ENCODE data around the gene PCGF3.
"Not testable (repeated sequence)": the region's sequence is repeated elsewhere in the genome, so short reads cannot be mapped to it uniquely, and the experiment has no call there.

PCGF3 gene

DNA sequence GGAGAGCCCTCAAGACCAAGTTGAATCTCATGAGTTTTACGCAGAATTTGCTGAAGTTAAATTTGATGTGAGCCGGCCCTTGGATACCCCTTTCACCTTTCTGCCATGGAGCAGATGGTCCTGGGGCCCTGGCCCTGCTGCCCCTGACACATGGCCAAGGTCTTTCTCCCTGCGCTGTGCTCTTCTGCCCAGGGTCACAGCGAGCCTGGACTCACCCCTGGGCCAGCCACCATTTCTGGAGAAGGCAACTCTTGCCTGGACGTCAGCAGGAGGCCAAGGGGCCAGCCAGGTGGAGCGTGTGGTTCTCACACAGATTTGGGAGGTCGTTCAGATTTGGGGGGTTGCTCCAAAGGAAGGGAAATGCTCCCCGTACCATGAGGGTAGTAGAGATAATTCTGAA is 30.0 kb downstream of the PCGF3 start:
- DNase-seq (ENCODE audit: extremely low read depth in 1 of 2, low read depth in 1 of 2) = no peak

DNA sequence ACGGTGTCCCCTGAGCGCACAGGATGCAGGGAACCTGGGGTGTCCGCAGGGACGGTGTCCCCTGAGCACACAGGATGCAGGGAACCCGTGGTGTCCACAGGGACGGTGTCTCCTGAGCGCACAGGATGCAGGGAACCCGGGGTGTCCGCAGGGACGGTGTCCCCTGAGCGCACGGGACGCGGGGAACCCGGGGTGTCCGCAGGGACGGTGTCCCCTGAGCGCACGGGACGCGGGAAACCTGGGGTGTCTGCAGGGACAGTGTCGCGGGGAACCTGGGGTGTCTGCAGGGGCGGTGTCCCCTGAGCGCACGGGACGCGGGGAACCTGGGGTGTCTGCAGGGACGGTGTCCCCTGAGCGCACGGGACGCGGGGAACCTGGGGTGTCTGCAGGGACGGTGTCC is 30.9 kb downstream of the PCGF3 start:
- not testable (repeated sequence) for DNase-seq (ENCODE audit: extremely low read depth in 1 of 2, low read depth in 1 of 2)

DNA sequence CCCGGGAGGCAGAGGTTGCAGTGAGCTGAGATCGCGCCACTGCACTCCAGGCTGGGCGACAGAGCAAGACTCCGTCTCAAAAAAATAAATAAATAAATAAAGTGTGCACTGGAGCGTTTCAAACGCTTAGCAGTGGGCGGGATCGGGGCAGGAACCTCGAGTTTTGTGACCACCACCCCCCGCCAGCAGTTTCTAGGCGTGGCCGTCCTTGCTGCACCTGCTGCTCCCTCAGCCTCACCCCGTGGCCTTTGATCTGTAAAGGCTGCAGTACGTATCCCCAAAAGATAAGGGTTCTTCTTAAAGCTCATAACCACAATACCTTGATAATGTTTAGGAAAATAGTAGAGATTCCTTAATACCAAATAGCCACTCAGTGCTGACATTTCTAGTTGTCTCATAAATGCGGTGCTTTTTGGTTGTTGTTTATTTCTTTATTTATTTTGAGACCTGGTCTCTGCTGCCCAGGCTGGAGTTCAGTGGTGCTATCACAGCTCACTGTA is 33.2 kb downstream of the PCGF3 start:
- no peak for DNase-seq (ENCODE audit: extremely low read depth in 1 of 2, low read depth in 1 of 2)

DNA sequence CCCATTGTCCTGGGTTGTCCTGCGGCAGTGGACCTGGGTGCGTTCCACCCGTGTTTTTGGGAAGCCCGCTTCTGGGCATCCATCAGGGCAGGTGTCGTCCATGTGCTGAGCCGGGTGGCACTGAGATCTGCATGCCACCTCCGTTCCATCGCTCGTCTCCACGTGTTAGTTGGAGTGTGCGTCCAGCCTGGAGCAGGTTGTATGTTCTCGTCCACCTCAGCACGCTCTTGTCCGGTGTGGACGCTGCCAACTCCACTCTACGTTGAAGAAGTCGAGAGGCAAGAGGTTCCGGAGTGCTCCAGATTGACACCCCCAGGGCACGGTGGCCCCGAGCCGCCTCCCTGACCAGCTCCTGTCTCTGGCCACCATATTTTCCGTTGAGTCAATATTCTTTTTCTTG is 33.9 kb downstream of the PCGF3 start:
- no peak for DNase-seq (ENCODE audit: extremely low read depth in 1 of 2, low read depth in 1 of 2)

DNA sequence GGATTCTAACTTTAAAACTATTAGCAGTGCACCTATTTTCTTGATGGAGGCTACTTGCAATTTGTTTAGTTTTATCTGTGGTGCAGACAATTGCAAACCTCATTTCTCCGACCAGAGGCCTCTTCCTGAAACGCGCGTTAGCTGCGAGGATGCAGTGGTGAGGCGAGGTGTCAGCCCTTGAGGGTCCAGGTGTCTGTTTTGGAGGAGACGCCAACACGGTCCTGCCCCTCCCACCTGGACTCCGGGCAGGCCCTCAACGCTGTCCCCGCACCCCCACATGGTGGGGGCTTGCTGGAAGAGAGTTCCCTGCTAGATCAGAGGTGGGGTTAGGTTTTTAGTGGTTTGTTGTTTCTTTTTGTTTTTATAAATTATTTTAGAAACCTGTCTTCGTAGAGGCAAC is 34.4 kb downstream of the PCGF3 start:
- no peak for DNase-seq (ENCODE audit: extremely low read depth in 1 of 2, low read depth in 1 of 2)

DNA sequence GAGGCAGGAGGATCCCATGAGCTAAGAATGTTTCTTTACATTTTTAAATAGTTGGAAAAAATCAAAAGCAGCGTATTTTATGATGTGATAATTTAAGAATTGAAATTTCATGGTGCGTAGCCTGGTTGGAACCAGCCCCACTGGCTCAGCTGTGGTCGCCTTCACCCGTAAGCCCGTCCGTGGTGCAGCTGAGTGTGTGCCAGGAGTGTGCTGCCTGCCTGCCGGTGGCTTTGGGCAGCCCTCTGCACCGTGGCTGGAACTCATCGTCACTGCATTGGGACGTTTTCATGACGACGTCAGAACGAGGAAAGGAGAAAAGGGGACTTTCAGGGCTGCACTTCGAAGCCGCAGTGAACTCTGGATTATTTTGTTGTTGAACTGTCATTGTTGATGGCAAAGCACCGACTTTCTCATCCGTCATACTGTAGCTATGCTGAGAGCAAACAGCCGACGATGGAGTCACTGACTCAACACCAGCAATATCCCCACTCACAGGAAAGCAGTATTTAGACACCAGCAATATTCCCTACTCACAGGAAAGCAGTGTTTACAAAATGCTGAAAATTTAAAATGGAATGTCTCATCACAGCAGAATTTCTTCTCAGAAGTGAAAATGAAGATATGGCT is 35.1 kb downstream of the PCGF3 start:
- DNase-seq (ENCODE audit: extremely low read depth in 1 of 2, low read depth in 1 of 2) = no peak

DNA sequence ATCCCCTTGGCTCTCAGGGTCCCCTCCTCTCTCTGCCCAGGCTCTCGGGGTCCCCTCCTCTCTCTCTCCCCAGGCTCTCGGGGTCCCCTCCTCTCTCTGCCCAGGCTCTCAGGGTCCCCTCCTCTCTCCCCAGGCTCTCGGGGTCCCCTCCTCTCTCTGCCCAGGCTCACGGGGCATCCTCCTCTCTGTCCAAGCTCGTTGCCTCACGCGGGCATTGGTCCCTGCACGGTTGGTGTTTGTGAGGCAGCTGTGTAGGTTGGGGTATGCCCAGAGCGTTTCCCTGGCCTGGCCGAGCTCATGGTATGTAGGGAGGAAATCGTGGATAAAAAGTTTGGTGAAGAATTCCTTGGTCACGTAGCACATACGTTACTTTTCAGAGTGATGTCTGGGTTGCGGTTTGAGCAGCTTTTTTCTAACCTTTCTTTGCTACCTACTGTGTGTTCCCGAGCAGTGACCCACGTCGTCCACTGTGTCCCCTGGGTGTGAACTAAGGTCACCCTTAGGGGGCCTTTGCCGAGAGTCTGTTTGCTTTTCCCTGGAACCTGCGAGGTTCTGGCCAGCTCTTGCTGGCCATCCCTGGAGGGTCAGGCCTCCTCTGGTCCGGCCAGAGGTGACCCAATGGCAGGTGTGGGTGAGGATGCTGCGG is 36.6 kb downstream of the PCGF3 start:
- DNase-seq (ENCODE audit: extremely low read depth in 1 of 2, low read depth in 1 of 2) = no peak

DNA sequence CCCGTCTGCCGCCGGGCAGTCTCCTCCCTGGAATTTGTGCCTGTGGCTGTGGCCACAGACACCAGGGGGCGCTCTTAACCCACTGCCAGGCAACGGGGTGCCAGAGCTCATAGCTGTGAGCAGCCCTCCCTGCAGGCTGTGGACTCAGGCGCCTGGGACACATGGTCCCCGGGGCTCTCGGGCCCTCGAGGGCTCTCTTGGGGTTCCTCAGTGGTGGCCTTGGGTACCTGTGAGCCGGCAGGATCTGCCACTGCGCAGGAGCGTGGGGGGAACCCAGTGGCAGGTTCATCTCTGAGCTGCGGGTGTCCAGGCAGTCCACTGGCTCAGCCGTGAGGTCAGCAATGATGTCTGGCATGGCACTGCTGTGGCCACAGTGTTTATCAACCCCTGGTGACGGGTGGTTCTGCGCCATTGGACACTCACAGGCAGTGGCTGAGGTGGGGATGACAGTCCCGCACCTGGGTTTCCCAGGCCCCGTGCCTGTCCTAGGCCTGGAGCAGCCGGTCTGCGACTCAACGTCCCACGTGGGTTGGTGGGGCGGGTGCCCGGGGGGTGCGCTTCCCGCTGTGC is 37.2 kb downstream of the PCGF3 start:
- peak; percentile 49 to 56 for DNase-seq (ENCODE audit: extremely low read depth in 1 of 2, low read depth in 1 of 2)

DNA sequence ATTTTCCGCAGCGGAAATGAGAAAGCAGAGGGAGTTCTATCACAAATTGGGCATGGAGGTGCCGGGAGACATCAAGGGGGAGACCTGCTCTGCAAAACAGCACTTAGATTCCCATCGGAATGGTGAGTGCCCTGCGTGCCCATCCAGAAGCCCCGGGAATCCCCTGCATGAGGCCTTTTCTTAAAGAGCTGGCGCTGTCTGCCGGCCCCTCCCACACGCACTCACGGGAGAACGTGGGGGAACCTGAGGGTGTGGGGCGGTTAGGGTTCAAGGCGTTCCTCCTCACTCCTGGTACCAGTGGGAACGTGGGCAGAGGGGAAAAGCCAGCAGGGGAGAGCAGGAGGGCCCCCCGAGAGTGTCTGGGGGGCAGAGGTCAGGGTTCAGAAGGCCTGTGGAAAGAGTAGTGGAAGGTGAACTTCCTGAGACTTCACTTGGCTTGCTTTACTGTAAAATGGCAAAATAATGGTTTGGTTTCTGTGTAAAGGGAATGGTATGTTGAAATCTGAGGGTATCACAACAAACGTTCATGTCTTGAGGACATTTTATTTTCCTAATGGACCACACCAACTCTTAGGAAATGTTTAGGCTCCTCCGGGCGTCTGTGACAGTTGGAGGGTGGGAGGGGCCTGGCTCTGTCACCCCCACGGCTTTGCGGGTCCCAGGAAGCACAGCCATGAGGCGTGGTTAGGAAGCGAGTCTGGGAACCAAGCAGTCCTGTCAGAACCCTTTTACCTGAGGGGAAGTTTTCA is 38.0 kb downstream of the PCGF3 start:
- no peak for DNase-seq (ENCODE audit: extremely low read depth in 1 of 2, low read depth in 1 of 2)

DNA sequence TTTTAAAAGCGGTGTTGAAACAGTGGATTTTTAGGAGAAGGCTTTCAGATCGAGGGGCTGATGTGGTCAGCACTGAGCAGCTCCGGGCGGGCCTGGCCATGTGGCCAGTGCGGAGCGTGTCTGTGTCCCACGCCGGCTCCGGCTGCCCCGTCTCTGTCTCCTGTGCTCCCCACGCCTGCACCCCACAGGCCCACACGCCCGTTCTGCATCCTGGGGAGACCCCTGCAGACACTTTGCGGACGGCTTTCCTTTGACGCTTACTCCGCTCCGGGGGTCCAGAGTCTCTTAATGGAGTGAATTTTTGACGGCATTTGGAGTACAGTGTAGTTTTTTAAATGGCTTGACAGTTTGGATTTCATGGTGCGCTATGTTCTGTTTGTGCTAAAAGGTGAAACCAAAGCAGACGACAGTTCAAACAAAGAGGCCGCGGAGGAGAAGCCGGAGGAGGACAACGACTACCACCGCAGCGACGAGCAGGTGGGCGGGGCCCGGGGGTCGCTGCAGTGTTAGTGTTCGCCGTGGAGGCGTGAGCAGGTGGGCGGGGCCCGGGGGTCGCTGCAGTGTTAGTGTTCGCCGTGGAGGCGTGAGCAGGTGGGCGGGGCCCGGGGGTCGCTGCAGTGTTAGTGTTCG is 38.7 kb downstream of the PCGF3 start:
- no peak for DNase-seq (ENCODE audit: extremely low read depth in 1 of 2, low read depth in 1 of 2)

DNA sequence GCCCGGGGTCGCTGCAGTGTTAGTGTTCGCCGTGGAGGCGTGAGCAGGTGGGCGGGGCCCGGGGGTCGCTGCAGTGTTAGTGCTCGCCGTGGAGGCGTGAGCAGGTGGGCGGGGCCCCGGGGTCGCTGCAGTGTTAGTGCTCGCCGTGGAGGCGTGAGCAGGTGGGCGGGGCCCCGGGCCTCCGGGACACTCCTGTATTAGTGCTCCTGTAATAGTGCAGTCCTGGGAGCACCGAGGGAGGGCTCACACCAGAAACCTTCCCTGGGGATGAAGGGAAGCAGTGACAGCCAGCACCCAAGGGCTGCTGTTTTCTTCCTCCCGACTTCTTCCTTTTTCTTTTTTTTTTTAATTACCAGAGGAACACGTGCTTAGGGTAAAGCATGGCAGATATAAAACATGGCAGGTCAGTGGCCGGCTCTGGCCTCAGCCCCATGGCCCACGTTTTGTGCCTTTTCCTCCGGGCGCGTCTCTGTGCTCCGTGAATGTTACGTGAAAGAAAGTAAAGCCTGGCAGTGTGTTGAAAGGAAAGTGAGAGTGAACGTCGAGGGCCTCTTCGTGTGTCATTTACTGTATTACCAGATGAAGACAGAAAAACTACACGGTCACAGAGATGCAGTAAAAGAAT is 42.0 kb downstream of the PCGF3 start:
- no peak for DNase-seq (ENCODE audit: extremely low read depth in 1 of 2, low read depth in 1 of 2)

DNA sequence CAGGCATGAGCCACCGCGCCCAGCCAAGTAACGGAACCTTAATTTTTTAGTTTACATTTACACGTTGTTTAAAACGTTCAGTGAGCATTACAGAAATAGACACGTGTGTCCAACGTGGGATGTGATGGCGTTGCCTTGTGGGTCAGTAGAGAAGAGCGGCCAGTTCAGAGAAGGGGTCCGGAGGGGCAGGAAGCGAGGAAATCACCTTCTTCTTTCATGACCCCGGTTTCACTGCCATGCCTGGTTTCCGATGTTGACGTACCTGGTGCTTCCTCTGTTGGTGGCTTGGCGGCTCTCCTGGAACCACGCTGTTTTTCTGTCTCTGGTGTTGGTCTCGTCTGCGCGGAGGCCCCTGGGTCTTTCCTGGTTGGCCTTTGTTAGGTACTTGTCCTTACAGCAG is 42.8 kb downstream of the PCGF3 start:
- no peak for DNase-seq (ENCODE audit: extremely low read depth in 1 of 2, low read depth in 1 of 2)

DNA sequence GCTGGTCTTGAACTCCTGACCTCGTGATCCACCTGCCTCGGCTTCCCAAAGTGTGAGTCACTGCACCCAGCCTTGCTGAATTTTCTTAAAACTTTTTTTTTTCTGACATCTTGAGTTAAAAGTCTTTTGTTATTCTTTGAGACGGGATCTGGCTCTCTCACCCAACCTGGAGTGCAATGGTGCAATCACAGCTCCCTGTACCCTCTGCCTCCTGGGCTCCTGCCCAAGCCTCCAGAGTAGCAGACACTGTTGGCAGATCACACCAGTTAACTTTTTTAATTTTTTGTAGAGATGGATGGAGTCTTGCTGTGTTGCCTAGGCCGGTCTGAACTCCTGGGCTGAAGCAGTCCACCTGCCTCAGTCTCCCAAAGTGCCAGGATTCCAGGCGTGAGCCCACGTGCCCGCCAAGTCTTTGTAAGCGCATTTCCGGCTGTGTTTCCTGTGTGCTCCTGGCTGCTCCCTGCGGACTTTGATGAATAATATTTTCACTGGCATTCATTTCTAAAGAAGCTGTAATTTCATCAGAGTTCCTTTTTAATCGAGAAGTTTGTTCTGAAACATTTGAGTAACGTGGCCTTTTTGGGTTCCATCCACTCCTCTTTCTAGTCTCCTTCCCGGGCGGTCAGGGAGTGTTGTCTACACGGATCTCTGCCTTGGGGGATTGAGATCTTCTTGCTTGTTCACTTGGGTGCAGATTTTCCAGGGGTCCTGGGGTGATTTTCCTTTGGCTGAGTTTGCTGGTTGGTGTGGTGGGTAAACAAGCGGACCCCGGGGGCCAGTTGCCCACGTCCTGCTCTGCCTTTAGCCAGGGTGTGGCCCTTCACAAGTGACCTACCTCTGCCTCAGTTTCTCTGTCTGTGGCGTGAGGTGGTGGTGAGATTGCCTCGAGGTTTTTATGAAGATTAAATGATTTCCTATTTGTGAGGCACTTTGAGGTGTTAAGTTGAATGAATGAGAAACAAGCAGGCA is 44.4 kb downstream of the PCGF3 start:
- no peak for DNase-seq (ENCODE audit: extremely low read depth in 1 of 2, low read depth in 1 of 2)

DNA sequence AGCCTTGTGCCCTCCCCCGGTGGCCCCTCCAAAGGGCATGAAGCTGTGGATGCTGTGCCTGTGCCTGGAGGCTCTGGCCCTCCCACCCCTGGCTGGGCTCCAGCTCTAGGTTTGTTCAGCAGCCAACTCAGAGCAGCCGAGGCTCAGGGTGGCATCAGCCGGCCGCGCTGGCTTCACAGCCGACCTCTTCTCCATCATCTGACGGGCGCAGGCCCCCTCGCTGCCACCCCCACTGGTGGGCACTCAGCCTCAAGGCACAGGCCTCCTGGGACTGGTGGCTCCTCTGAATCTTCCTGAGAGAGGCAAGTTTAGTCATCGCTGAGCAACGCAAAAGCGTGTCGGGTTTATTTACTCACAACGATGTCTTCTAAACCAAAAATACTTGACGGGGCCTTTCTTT is 46.0 kb downstream of the PCGF3 start:
- DNase-seq (ENCODE audit: extremely low read depth in 1 of 2, low read depth in 1 of 2) = no peak

DNA sequence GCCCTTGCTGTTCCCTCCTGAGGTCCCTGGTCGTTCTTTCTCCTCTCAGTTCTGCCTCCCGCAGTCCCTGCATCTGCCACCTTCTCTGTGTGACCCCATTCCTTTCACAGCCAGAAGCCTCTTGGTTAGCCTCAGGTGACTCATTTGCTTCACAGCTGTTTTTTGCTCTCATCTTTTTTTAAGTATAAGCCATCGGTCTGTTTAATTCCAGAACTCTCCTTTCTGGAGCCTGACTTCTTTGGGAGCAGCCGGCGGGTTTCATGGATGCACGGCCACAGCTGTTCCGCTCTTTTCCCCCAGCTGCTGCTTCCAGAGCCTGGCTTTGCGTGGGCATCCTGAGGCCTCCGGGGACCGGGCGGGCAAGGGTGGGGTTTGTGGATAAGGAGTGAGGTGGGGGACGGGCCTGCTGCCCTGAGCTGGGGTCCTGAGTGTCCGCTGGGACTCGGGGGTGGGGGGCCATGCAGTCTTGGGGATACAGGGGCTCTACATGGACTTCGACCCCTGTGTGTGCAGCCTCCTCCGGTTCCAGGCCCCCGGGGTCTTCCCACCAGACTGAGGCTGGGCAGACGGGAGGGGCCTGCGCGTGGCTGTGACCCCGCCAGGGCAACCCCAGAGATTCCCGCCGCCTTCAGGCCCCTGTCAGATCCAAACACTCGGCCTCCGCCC is 46.7 kb downstream of the PCGF3 start:
- DNase-seq (ENCODE audit: extremely low read depth in 1 of 2, low read depth in 1 of 2) = no peak

DNA sequence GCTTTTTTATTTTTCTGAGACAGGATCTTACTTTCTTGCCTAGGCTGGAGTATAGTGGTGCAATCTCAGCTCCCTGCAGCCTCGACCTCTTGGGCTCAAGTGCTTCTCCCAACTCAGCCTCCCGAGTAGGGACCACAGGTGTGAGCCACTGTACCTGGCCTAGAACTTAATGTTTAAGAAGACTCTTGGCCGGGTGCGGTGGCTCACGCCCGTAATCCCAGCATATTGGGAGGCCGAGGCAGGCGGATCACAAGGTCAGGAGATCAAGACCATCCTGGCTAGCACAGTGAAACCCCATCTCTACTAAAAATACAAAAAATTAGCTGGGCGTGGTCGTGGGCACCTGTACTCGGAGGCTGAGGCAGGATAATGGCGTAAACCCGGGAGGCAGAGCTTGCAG is 47.6 kb downstream of the PCGF3 start:
- not testable (repeated sequence) for DNase-seq (ENCODE audit: extremely low read depth in 1 of 2, low read depth in 1 of 2)

DNA sequence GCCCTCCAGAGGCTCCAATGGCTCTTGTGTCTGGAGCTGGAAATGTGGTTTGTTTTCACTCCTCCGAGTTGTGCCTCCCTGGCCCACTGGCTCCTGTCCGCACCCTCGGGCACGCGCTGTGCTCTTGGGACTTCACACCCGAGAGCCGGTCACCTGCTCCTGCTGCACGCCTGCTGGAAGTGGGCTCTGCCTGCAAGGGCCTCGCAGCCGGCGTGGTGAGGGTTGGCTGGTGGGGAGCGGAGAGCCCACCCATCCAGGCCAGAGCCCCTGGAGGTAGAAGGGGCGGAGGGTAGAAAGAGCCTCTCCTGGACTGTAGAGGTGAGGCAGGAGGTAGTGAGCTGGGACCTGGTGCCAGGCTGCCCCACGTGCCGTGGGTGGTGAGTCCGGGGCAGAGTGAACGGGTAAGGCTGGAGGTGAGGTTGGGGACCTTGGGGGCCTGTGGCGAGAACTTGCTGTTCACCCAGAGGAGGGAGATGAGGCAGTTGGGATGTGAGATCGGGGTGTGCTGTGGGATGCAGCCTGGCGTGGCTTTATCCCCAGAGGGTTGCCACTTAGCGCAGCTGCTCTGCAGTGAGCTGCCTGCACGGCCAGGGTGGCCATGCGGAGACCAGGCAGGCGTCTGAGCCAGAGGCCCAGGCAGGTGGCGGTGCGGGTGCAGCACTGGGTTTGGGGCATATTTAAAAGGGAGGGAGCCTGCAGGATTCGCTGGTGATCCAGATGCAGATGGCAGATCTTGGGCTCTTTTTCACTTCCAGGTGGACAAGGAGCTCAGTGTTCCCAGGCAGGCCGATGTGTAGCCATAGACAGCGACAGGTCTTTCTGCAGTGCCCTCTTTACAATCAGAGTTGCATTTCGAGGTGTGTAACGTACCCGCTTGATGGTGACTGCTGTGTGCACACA is 48.8 kb downstream of the PCGF3 start:
- DNase-seq (ENCODE audit: extremely low read depth in 1 of 2, low read depth in 1 of 2) = no peak

DNA sequence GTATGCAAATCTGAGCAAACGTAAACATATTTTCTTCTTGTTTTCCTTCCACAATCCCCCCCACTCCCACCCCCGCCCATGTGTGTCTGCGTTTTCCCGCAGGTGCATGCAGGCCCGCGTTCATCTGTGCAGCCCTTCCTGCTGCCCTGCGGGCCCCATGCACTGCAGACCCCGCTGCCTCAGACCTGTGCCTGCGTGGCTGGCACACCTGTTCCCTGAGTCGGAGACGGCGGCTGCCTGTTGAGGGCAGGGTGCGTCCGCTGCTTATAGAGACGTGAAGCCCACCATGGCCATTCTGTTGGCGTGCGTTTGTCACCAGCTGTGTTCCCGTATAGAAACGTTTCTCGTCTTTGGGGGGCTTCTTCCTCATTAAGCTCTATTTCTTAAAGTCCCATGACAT is 51.5 kb downstream of the PCGF3 start:
- DNase-seq (ENCODE audit: extremely low read depth in 1 of 2, low read depth in 1 of 2) = no peak
